ENCODE data around the gene AFP. TPM values are rescaled to one million over a fixed set of nuclear protein-coding genes. Genes with fewer than 3 reads are reported as not detected.

AFP gene
- total RNA-seq, 1 donor from 2014 or later = not detected

- H3K9me3 ChIP-seq = no peaks in the 10 kb centered on the region
- intact Hi-C loops (cut with DNase I) = no loop called here
- H3K36me3 ChIP-seq = no peaks in the 10 kb centered on the region
- TF ChIP-seq POLR2A (IDR thresholded peaks at IDR 0.05) = no peak
- no peak for TF ChIP-seq CTCF (IDR thresholded peaks at IDR 0.05)
- no peak for TF ChIP-seq POLR2AphosphoS5 (IDR thresholded peaks at IDR 0.05; ENCODE audit: insufficient read depth in 1 of 2, low read depth in 1 of 2)
- no peaks in the 10 kb centered on the region for H3K27me3 ChIP-seq
- no peak for DNase-seq (ENCODE audit: extremely low spot score in 2 of 2)
- no peaks in the 10 kb centered on the region for H3K4me1 ChIP-seq
- H3K27ac ChIP-seq = no peak overlapping the region
- no peak overlapping the region for H3K4me3 ChIP-seq
These were observed 32.1 kb downstream of the AFP start for GRCh38 chr4:73468170-73468569.

- no peak overlapping the region for H3K4me3 ChIP-seq
- H3K4me1 ChIP-seq = no peaks in the 10 kb centered on the region
- H3K27ac ChIP-seq = no peak overlapping the region
- DNase-seq (ENCODE audit: extremely low spot score in 2 of 2) = no peak
- TF ChIP-seq POLR2AphosphoS5 (IDR thresholded peaks at IDR 0.05; ENCODE audit: insufficient read depth in 1 of 2, low read depth in 1 of 2) = no peak
- no peak for TF ChIP-seq POLR2A (IDR thresholded peaks at IDR 0.05)
- TF ChIP-seq CTCF (IDR thresholded peaks at IDR 0.05) = no peak
- intact Hi-C loops (cut with DNase I) = no loop called here
- no peaks in the 10 kb centered on the region for H3K27me3 ChIP-seq
- H3K9me3 ChIP-seq = no peaks in the 10 kb centered on the region
- H3K36me3 ChIP-seq = no peaks in the 10 kb centered on the region
These were observed 34.7 kb downstream of the AFP start for GRCh38 chr4:73470728-73471127.

GRCh38 chr4:73477176-73477575 is 41.2 kb downstream of the AFP start:
- no peak for DNase-seq (ENCODE audit: extremely low spot score in 2 of 2)
- no peak overlapping the region for H3K4me3 ChIP-seq
- intact Hi-C loops (cut with DNase I) = no loop called here
- H3K27ac ChIP-seq = no peak overlapping the region
- TF ChIP-seq CTCF (IDR thresholded peaks at IDR 0.05) (no peak), POLR2AphosphoS5 (IDR thresholded peaks at IDR 0.05; ENCODE audit: insufficient read depth in 1 of 2, low read depth in 1 of 2) (no peak), POLR2A (IDR thresholded peaks at IDR 0.05) (no peak)
- no peaks in the 10 kb centered on the region for H3K27me3 ChIP-seq
- H3K4me1 ChIP-seq = no peaks in the 10 kb centered on the region
- H3K9me3 ChIP-seq = no peaks in the 10 kb centered on the region
- H3K36me3 ChIP-seq = no peaks in the 10 kb centered on the region

GRCh38 chr4:73479323-73479722 is 43.3 kb downstream of the AFP start:
- Histone ChIP-seq H3K4me3 (no peak overlapping the region), H3K9me3 (no peaks in the 10 kb centered on the region), H3K27ac (no peak overlapping the region), H3K36me3 (no peaks in the 10 kb centered on the region), H3K4me1 (no peaks in the 10 kb centered on the region), H3K27me3 (no peaks in the 10 kb centered on the region)
- no peak for TF ChIP-seq POLR2A (IDR thresholded peaks at IDR 0.05)
- no peak for TF ChIP-seq CTCF (IDR thresholded peaks at IDR 0.05)
- TF ChIP-seq POLR2AphosphoS5 (IDR thresholded peaks at IDR 0.05; ENCODE audit: insufficient read depth in 1 of 2, low read depth in 1 of 2) = no peak
- no peak for DNase-seq (ENCODE audit: extremely low spot score in 2 of 2)
- intact Hi-C loops (cut with DNase I) = no loop called here

GRCh38 chr4:73481358-73481757 is 45.3 kb downstream of the AFP start, which contains the start of gene AFM:
Gene AFM, plus strand, starts transcription at chr4:73481745. Its CDS starts 31 bp downstream, at chr4:73481776.
- no peaks in the 10 kb centered on the region for H3K4me1 ChIP-seq
- TF ChIP-seq CTCF (IDR thresholded peaks at IDR 0.05) = no peak
- no peak for TF ChIP-seq POLR2A (IDR thresholded peaks at IDR 0.05)
- TF ChIP-seq POLR2AphosphoS5 (IDR thresholded peaks at IDR 0.05; ENCODE audit: insufficient read depth in 1 of 2, low read depth in 1 of 2) = no peak
- intact Hi-C loops (cut with DNase I) = no loop called here
- H3K36me3 ChIP-seq = no peaks in the 10 kb centered on the region
- no peaks in the 10 kb centered on the region for H3K27me3 ChIP-seq
- DNase-seq (ENCODE audit: extremely low spot score in 2 of 2) = no peak
- no peak within 1 kb of the TSS for H3K27ac ChIP-seq
- no peaks in the 10 kb centered on the region for H3K9me3 ChIP-seq
- no peak within 1 kb of the TSS for H3K4me3 ChIP-seq
